NK-92 (cell line): Measurements from ENCODE around the gene PAM.

ENCODE experiments used
- DNase-seq: peaks from one replicate; lab custom pipeline; 2025; ENCODE audit not compliant: unreplicated experiment; lab: John Stamatoyannopoulos, UW

PAM gene

DNA sequence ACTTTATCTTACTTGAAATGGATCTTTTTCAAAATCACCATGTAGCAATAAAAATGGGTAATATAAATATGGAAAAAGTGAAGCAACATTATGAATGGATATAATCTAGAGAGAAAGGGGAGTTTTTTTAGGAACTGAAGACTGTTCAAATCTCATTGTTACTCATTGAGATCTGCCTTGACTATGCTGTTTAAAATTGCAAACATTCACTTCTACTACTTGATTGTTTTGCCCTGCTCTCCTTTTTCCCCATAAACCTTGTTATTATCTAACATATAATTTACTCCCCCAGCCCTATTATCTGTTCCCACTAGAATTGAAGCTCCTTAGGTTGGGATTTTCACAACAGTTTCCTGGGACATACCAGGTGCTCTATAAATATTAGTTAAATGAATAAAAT, 22.0 kb downstream of the PAM start:
- DNase-seq, result no peak

DNA sequence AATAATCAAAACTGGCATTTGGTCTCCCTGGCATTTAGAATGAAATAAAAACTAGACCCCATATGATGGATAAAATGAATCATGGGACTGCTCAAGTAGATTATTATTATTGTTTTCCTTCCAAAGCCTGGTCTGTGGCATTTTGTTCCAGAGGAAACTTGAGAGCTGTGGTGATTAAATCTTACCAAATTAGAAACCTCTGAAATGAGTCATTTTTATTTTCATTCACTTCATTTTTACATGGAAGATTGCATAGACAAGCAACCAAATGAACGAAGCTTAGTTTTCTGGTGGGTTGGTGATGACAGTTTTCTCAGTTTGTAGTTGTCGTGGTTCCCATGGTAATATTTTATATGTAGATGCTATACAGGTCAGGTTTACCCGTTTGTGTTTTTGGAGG, 23.4 kb downstream of the PAM start:
- DNase-seq, result no peak

DNA sequence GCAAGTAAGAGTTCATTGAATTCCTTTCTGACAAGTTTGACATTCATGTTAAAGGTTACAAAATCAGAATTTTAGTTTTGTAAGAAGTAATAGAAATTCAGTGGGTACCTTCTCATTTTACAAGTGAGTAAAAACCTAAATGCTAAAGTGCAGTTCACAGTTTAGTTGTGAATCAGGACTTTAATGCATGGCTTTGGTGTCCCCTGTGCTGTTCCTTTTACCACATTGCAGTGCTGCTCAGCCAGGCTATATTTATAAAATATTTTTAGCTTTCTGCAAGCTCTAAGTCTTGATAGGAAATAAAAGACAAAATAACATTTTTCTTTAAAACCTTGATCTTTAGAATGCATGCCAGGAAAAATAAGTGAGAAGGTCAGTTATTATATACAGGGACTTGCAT, 26.3 kb downstream of the PAM start:
- DNase-seq, result no peak

- no peak for DNase-seq
Observed at GRCh38 chr5:102781786-102782185, 26.7 kb downstream of the PAM start.

DNA sequence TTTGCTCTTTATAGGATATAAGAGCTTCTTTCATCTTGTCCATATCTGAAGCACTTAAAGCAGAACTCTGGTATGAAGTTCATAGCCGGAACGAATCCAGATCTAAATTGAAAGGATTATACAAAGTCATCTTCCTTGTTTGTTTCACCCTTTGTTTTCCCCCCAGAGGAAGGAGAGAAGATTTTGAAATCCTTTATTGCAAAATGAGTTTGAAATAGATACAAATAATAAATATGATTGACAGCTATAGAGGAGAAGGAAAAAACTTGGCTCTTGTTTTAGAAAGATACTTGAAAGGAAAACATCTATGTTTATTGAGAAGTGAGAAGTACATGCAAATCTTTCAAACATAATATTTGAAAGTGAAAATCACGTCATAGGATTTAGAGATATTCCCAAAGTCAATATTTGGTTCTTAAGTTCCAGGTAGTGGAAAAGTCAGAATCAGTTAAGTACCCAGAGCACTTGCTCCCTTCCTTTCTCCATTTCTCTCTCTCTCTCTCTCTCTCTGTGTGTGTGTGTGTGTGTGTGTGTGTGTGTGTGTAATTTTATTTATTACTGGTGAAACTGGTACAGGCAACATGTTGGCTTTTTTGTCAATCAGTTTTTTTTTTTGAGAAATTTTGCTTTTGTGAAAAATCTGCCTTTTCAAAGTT, 27.2 kb downstream of the PAM start:
- no peak for DNase-seq

GRCh38 chr5:102787134-102787533, 32.0 kb downstream of the PAM start:
- DNase-seq, result no peak

DNA sequence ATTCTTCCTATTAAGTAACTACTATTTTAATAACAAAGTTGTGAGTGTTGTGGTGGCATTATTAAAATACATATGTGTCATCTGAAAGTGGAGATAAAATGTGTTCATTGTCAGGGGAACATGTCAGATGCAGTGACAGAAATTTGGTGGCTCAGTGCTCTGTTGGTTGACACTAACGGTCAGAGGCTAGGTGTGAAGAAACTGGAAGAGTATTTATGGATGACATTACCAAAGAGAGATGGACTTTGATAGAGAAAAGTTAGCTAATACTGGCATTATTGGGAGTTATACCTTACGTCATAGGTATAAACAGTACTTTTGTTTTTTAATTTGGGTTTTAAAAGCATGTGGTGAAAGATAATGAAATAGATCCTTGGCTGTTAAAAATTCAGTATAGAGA, 33.7 kb downstream of the PAM start:
- no peak for DNase-seq

DNA sequence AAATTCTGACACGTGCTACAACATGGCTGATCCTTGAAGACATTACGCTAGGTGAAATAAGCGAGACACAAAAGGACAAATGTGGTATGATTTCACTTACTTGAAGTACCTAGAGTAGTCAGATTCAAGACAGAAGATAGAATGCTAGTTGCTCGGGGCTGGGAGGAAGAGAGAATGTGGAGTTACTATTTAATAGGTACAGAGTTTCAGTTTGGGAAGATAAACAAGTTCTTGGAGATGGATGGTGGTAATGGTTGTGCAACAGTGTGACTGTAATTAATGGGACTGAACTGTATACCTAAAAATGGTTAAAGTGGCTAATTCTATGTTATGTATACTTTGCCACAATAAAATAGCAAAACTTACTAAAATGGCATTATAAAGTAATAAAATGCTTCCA, 34.4 kb downstream of the PAM start:
- no peak for DNase-seq

DNA sequence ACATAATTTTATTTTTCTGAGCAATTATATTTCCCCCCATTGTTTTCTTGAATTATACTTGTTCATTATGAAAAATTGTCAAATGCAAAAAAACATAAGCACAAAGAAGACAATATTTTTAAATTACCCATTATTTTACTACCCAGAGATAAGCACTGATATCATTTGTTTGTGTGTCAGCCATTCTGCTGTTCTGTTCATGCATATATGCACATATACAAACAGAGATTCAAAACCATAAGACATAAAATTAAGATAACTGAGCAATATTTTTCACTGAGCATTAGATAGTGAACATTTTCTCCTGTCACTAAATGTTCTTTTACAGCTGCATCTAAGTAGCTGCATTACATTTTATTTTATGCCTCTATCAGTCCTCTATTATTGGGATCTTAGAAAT, 35.6 kb downstream of the PAM start:
- no peak for DNase-seq

- no peak for DNase-seq
Observed at GRCh38 chr5:102792705-102793104, 37.6 kb downstream of the PAM start.

GRCh38 chr5:102794047-102794446, 38.9 kb downstream of the PAM start:
- no peak for DNase-seq

DNA sequence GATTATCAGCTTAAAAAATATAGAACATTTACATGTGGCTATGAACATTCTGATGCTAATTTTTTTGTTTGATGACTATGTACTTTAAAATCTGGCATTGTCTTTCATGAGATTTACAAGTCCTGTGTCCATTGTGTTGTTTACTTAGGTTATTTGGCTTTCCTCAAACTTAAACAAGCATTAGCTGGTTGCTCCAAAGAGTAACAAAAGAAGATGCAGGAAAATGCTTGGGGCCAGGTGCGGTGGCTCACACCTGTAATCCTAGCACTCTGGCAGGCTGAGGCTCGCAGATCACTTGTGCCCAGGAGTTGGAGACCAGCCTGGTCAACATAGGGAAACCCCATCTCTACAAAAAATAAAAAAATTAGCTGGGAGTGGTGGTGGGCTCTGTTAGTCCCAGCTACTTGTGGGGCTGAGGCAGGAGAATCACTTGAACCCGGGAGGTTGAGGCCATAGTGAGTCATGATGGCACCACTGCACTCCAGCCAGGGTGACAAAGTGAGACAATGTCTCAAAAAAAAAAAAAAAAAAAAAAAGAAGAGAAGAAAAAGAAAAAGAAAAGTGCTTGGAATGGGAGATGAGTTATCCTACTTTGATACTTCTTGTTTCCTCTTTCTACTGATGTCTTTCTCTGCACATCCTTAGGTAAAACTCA, 39.7 kb downstream of the PAM start:
- no peak for DNase-seq

- DNase-seq, result no peak
Observed at GRCh38 chr5:102795526-102795925, 40.4 kb downstream of the PAM start.

DNA sequence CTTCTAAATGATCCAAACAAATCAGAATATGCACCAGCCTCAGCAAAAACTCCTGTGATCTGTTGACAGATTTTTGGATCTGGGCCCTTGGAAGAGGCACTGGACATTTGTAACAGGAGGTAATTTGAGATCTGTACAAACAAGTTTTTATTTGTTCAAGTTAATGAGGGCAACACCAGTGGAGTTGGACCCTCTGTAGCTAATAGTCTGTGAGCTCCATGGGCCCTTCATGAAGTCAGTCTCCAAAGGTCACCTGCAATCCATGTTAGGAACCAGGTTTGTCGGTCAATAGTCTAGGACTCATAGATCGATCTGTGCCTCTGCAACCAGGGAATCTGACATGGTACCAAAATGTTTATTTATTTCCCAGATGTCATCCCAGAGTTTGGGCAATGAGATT, 40.9 kb downstream of the PAM start:
- no peak for DNase-seq

GRCh38 chr5:102796498-102796897, 41.4 kb downstream of the PAM start:
- DNase-seq, result no peak

DNA sequence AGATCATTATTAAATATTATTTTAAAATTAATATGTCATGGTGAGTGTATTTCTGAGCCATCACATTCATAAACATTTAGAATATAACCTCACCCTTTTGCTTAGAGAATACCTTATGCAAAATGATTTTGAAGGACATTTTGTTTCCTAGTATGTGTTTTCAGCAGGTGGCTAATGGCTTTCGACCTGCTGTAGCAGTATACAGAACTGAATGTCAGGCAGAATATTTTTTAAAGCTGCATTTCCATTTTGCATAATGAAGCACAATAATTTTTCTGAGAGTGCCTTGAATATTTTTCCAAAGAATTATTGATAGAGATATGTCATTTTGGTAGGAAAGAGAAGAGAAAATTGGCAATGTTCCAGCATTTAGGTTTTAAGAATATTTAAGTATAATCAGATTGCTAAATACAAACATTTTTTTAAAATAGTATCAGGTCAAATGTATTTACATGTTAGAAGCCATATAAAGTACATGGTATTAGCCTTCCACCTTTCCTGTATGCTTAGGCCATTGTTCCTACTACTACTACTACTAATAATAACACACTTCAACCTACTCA, 42.3 kb downstream of the PAM start:
- no peak for DNase-seq

GRCh38 chr5:102798104-102798785, 43.1 kb downstream of the PAM start:
- DNase-seq, result no peak

DNA sequence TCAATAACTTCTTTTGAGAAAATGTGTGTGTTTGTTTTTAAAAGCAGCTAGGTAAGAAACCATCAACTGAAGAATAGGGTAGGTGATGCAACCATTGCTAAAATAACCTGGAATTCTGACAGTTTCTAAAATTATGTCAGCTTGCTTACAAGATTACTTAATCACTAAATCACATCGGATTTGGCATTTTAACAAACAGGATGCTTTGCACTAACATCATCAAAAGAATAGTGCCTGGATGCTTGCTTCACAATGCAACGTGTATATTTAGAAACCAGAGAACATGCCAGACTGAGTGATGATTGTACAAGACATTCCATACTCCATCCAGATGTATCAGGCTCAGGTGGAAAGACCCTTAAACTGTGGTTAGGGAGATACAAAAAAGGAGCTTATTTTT, 43.9 kb downstream of the PAM start:
- DNase-seq, result no peak

- DNase-seq, result no peak
Observed at GRCh38 chr5:102800427-102800826, 45.3 kb downstream of the PAM start.

- DNase-seq, result no peak
Observed at GRCh38 chr5:102801371-102801770, 46.3 kb downstream of the PAM start.

DNA sequence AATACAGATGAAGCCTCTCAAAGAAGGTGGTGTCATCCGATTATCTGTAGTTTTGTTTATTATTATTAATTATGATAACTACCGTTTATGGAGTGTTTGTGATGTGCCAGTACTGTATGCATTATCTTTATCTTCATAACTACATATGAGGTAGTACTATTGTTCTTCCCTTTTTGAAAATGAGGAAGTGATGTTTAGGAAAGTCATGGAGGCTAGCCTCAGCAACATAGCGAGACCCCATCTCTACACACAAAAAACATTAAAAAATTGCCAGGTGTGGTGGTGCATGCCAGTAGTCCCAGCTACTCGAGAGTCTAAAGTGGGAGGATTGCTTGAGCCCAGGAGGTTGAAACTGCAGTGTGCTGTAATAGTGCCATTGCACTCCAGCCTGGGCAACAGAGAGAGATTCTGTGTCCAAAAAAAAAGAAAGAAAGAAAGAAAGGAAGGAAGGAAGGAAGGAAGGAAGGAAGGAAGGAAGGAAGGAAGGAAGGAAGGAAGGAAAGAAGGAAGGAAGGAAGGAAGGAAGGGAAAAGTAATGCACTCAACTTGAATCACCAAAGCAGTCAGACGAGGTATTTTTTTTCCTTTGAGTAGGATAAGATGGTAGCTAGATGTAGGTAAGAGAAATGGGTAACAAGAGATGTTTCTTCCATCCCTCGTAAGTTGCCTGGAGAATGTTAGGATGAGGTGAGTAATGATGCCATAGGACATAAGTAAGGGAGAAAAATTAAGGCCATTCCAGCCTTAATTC, 47.8 kb downstream of the PAM start:
- no peak for DNase-seq
